OCI-LY7 (cell line): ENCODE measurements around the gene AEBP2. TPM values are rescaled to one million over a fixed set of nuclear protein-coding genes. Genes with fewer than 3 reads are reported as not detected.

Experiments used
- BruUV-seq: library from RNA; stranded (reverse); fragments of 400-500 nt; replicated peaks from 2 replicates; lab custom pipeline; 2021; lab: Mats Ljungman, UMichigan
- CTCF ChIA-PET: fragments of 300-600 bp; sonication (Branson Sonifier 250); formaldehyde crosslinking; loops from one replicate; lab custom pipeline; 2022; ENCODE audit warnings: antibody characterized with exemption; ENCODE audit not compliant: unreplicated experiment; lab: Charles Lee
- POLR2A ChIA-PET: fragments of 300-600 bp; sonication (Branson Sonifier 250); formaldehyde crosslinking; loops from one replicate; lab custom pipeline; 2022; ENCODE audit warnings: antibody characterized with exemption; lab: Charles Lee
- DNase-seq: peaks from one replicate; pipeline ENCODE4 v3.0.0-alpha.2; 2015; ENCODE audit warnings: low spot score
- H2AFZ ChIP-seq: fragments of 200-600 bp; sonication (generic), shearing (Covaris generic); 2 replicates; pipeline ENCODE4 v1.6.1; 2014; ENCODE audit warnings: mild to moderate bottlenecking, antibody characterized with exemption, low read length, moderate library complexity
- H3K27ac ChIP-seq: fragments of 200-600 bp; sonication (generic); 2 replicates; pipeline ENCODE4 v1.5.1; 2014; ENCODE audit warnings: mixed run types, low read depth, mild to moderate bottlenecking, moderate library complexity, low read length, inconsistent platforms; ENCODE audit not compliant: poor library complexity, severe bottlenecking
- H3K36me3 ChIP-seq: fragments of 200-600 bp; sonication (generic); 2 replicates; pipeline ENCODE4 v1.6.1; 2014; ENCODE audit warnings: mild to moderate bottlenecking, antibody characterized with exemption, low read length, moderate library complexity, mixed read lengths; ENCODE audit not compliant: insufficient read depth
- H3K4me1 ChIP-seq: fragments of 200-600 bp; sonication (generic); 2 replicates; pipeline ENCODE4 v1.5.1; 2014; ENCODE audit warnings: mild to moderate bottlenecking, low read length; ENCODE audit not compliant: insufficient read depth, poor library complexity, severe bottlenecking
- H3K4me2 ChIP-seq: fragments of 200-600 bp; sonication (generic); 2 replicates; pipeline ENCODE4 v1.6.1; 2014; ENCODE audit warnings: mild to moderate bottlenecking, low read length
- H3K4me3 ChIP-seq: fragments of 200-600 bp; sonication (generic); 2 replicates; pipeline ENCODE4 v1.5.1; 2014; ENCODE audit warnings: mild to moderate bottlenecking, low read depth, low read length; ENCODE audit not compliant: poor library complexity, severe bottlenecking
- H3K79me2 ChIP-seq: fragments of 200-600 bp; sonication (generic); 2 replicates; pipeline ENCODE4 v1.6.1; 2016; ENCODE audit warnings: low read depth, mild to moderate bottlenecking, low read length, moderate library complexity, mixed read lengths; ENCODE audit not compliant: insufficient read depth
- H3K9me2 ChIP-seq: fragments of 200-600 bp; sonication (generic); 2 replicates; pipeline ENCODE4 v1.6.1; 2016; ENCODE audit warnings: mild to moderate bottlenecking, low read length, mixed read lengths; ENCODE audit not compliant: insufficient read depth
- H3K9me3 ChIP-seq: fragments of 200-600 bp; sonication (generic); 2 replicates; pipeline ENCODE4 v1.6.1; 2014; ENCODE audit warnings: mild to moderate bottlenecking, mixed run types, low read length, mixed read lengths
- H4K20me1 ChIP-seq: fragments of 200-600 bp; sonication (generic); 2 replicates; pipeline ENCODE4 v1.6.1; 2014; ENCODE audit warnings: mild to moderate bottlenecking, antibody characterized with exemption, low read length, moderate library complexity, mixed read lengths; ENCODE audit not compliant: insufficient read depth
- EZH2phosphoT487 ChIP-seq: fragments of 200-600 bp; sonication (generic); IDR thresholded peaks from 2 replicates; pipeline ENCODE4 v1.6.1; 2018; ENCODE audit warnings: low read depth, borderline replicate concordance, mild to moderate bottlenecking, mixed run types, antibody characterized with exemption, low read length, moderate library complexity, mixed read lengths
- intact Hi-C: fragments of 100-400 bp; cut with micrococcal nuclease; formaldehyde crosslinking; loops from one replicate; pipeline ENCODE4 v1.10.0; 2022; ENCODE audit not compliant: unreplicated experiment
- total RNA-seq, 2 experiments: library from RNA; depleted of rRNA in 1 of 2; stranded (reverse); fragments of >200 nt in 1 of 2; shearing (Covaris generic) in 1 of 2; gene quantifications; 2 replicates each; pipeline ENCODE4 v1.2.3, GENCODE V29; 2014 to 2022
- TF ChIP-seq, protein P1 (sequence below): fragments of 200-600 bp; sonication (generic); conservative IDR thresholded peaks from 2 replicates; pipeline ENCODE4 v1.5.1; 2014; ENCODE audit warnings: mild to moderate bottlenecking, antibody characterized with exemption, low read length, moderate library complexity, mixed read lengths

AEBP2 gene
- total RNA-seq, 2 experiments from 2014 or later: 21.5 to 59.7 TPM

DNA sequence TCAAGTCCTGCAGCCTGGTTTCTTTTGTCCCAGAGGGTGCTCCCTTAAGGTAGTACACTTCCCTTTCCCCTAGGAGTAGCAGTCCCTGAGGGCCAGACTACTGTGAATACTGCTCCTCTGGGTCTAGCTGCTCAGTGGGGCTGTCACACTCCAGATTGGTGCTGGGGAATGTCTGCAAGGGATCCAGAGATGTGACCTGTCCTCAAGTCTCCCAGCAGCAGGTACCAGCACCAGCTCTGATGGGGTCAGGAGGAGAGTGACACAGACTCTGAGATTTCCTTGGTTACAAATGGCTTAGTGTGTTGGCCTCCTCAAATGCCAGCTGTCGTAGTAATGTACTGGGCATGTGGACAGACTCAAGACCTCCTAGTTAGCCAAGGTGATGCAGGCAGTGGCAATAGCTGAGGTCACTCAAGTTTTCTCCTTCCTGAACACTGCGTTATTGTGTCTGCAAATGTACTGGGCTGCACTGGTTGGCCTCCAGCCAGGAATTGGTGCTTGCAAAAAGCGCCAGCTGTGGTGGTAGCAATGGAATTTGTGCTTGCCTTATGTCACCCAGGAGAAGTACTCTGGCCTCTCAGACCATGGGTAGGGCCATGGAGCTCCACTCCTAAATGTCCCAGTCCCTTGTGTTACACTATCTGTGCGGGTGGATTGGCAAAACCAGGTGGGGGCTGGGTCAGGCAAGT lies 36.4 kb upstream of the AEBP2 start:
- Histone ChIP-seq H3K4me2 (no peak overlapping the region), H3K9me2 (no peaks in the 10 kb centered on the region), H4K20me1 (no peaks in the 10 kb centered on the region), H3K36me3 (no peaks in the 10 kb centered on the region), H3K4me1 (no peaks in the 10 kb centered on the region), H3K79me2 (no peaks in the 10 kb centered on the region), H2AFZ (no peak overlapping the region), H3K27ac (no peak overlapping the region), H3K9me3 (no peaks in the 10 kb centered on the region), H3K4me3 (no peak overlapping the region)
- TF ChIP-seq, protein P1, sequence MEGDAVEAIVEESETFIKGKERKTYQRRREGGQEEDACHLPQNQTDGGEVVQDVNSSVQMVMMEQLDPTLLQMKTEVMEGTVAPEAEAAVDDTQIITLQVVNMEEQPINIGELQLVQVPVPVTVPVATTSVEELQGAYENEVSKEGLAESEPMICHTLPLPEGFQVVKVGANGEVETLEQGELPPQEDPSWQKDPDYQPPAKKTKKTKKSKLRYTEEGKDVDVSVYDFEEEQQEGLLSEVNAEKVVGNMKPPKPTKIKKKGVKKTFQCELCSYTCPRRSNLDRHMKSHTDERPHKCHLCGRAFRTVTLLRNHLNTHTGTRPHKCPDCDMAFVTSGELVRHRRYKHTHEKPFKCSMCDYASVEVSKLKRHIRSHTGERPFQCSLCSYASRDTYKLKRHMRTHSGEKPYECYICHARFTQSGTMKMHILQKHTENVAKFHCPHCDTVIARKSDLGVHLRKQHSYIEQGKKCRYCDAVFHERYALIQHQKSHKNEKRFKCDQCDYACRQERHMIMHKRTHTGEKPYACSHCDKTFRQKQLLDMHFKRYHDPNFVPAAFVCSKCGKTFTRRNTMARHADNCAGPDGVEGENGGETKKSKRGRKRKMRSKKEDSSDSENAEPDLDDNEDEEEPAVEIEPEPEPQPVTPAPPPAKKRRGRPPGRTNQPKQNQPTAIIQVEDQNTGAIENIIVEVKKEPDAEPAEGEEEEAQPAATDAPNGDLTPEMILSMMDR: no peak
- no peak for TF ChIP-seq EZH2phosphoT487
- intact Hi-C loops: no loop called here
- ChIA-PET POLR2A (no interaction called here), CTCF (no interaction called here)
- BruUV-seq: no TSS peak
- no peak for DNase-seq

DNA sequence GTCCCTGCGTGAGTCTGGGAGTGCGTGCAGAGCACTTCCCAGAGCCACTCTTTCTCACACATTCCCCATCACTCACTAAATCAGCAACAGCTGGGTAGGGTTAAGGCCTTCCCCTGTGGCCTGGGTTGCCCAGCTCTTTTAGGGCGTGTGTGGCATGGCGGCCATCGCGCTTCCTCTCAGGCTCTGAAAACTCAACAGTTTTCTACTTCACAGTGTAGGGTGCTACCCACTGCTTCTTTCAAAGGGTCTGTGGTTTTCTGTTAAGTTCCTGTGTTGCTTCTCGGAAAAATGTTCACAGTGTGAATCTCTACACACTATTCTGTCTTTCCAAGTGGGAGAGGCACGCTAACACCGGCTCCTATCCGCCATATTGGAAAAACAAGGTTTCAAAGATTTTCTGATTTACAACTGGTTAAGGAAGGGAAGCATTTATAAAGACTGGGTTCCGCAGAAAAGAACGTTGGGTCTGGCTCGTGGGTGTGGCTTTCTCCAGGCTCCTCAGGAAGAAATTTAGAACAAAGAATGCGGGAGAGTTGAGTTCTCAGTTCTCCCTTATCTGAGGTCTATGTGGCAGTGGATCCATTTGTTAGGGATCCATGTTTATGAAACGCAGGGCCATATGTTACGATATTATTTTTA lies 34.9 kb upstream of the AEBP2 start:
- Histone ChIP-seq H2AFZ (no peak overlapping the region), H3K4me1 (no peaks in the 10 kb centered on the region), H3K36me3 (no peaks in the 10 kb centered on the region), H3K4me2 (no peak overlapping the region), H3K9me3 (no peaks in the 10 kb centered on the region), H3K9me2 (no peaks in the 10 kb centered on the region), H4K20me1 (no peaks in the 10 kb centered on the region), H3K4me3 (no peak overlapping the region), H3K27ac (no peak overlapping the region), H3K79me2 (no peaks in the 10 kb centered on the region)
- intact Hi-C loops: no loop called here
- no peak for DNase-seq
- CTCF ChIA-PET: no interaction called here
- no peak for TF ChIP-seq EZH2phosphoT487
- TF ChIP-seq, protein P1: no peak
- POLR2A ChIA-PET: interaction anchor here (0.6 kb wide), 1 partner anchor 773 kb away, joined by 3 read pairs; no protein-coding TSS in a partner anchor
- no TSS peak for BruUV-seq

DNA sequence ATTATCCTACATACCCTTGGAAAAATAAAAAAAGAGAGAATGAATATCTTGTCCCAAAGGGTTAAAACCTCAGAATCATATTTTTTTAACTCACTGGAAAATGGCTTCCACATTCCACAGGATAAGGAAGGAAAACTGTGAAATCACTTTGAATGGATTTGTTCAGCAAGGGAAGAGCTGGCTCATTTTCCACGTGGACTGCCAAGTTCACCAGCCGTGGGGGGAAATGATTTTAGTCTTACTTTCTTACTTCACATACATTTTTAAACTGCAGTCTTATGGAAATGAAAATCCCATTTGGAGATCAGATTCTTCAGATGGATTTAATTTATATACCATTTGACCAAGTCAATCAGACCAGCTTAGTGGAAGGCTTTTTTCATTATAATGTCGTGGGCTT lies 29.9 kb upstream of the AEBP2 start:
- H3K36me3 ChIP-seq: no peaks in the 10 kb centered on the region
- no peaks in the 10 kb centered on the region for H3K9me3 ChIP-seq
- no peak overlapping the region for H2AFZ ChIP-seq
- no peak overlapping the region for H3K4me3 ChIP-seq
- no peaks in the 10 kb centered on the region for H3K79me2 ChIP-seq
- DNase-seq: no peak
- no peaks in the 10 kb centered on the region for H4K20me1 ChIP-seq
- ChIA-PET POLR2A (interaction anchor here (0.6 to 1.1 kb wide), 3 partner anchors 14 to 82 kb away, joined by 3 to 4 read pairs (median 4); no protein-coding TSS in a partner anchor), CTCF (no interaction called here)
- H3K4me1 ChIP-seq: no peaks in the 10 kb centered on the region
- H3K9me2 ChIP-seq: no peaks in the 10 kb centered on the region
- no peak overlapping the region for H3K4me2 ChIP-seq
- intact Hi-C loops: no loop called here
- H3K27ac ChIP-seq: no peak overlapping the region
- BruUV-seq: no TSS peak
- TF ChIP-seq, protein P1: no peak
- TF ChIP-seq EZH2phosphoT487: no peak
